GM12864 (cell line): ENCODE measurements around the gene AFAP1.

ENCODE experiments used
- DNase-seq: peaks from one replicate; pipeline ENCODE4 v3.0.0-alpha.2; 2011; ENCODE audit warnings: low read depth
- H3K4me3 ChIP-seq: 2 replicates; pipeline ENCODE4 v1.5.1; 2011; ENCODE audit warnings: mild to moderate bottlenecking, low read depth, low read length, control low read depth
- TF ChIP-seq, protein P1 (sequence below): IDR thresholded peaks from 2 replicates; pipeline ENCODE4 v1.5.1; 2011; ENCODE audit warnings: low read depth, mild to moderate bottlenecking, moderate library complexity, low read length, control low read depth, inconsistent platforms; ENCODE audit errors: missing control alignments

The AFAP1 gene

GRCh38 chr4:7750972-7751371 is 188.7 kb downstream of the AFAP1 start:
- no peak overlapping the region for H3K4me3 ChIP-seq
- no peak for DNase-seq
- TF ChIP-seq, protein P1, sequence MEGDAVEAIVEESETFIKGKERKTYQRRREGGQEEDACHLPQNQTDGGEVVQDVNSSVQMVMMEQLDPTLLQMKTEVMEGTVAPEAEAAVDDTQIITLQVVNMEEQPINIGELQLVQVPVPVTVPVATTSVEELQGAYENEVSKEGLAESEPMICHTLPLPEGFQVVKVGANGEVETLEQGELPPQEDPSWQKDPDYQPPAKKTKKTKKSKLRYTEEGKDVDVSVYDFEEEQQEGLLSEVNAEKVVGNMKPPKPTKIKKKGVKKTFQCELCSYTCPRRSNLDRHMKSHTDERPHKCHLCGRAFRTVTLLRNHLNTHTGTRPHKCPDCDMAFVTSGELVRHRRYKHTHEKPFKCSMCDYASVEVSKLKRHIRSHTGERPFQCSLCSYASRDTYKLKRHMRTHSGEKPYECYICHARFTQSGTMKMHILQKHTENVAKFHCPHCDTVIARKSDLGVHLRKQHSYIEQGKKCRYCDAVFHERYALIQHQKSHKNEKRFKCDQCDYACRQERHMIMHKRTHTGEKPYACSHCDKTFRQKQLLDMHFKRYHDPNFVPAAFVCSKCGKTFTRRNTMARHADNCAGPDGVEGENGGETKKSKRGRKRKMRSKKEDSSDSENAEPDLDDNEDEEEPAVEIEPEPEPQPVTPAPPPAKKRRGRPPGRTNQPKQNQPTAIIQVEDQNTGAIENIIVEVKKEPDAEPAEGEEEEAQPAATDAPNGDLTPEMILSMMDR = no peak

DNA sequence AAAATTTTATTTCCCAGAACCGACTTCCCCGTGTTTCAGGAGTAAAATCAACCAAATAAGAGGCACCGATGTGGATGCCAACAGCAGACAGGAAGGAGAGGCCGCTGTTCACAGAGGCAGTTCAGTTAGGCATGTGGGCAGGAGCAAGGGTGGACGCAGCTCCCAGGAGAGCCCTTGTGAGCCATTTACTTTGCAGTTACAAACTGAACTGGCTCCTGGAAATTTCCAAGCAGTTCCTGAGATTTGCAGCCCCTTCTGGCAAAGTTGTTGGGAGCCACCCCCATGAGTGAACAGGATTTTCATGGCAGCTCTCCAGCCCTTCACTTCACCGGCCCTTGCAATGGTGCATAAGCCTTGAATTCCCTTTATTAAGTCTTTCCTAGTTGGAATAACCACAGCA is 189.1 kb downstream of the AFAP1 start:
- no peak for DNase-seq
- H3K4me3 ChIP-seq = no peak overlapping the region
- TF ChIP-seq, protein P1 = no peak

DNA sequence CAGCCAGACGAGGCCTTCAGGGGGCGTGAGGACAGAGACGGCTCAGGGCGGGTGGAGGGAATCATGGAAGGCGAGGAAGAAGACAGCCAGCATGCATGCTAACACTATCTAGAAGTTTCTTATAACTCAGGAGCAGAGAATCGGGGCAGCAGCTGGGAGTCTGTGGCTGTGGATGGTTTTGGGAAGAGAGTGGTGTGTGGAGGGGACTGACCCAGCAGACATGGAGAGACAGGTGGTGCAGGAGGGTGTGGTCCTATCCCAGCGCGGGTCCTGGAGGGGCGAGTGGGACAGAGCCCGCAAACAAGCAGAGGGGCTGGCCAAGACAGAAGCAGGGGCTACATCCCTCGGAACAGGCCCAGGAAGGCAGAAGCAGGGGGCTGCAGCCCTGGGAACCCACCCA is 192.1 kb downstream of the AFAP1 start:
- no peak for DNase-seq
- TF ChIP-seq, protein P1 = no peak
- no peak overlapping the region for H3K4me3 ChIP-seq

DNA sequence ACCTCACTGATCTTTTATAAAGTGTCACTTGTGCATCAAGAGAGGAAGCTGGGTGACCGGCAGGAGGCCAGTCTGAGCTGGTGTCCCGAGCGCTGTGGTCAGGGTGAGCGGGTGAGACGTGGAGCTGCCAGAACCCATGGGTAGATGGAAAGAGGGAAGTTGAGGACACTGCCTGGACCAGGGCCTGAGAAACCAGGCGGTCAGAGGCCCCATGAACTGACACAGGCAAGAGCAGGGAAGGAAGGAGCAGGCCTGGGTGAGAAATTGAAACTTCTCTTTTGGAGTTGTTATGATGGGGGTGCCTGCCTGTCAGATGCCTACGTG is 192.6 kb downstream of the AFAP1 start:
- H3K4me3 ChIP-seq = no peak overlapping the region
- TF ChIP-seq, protein P1 = no peak
- DNase-seq = no peak

GRCh38 chr4:7746351-7747061 is 193.2 kb downstream of the AFAP1 start:
- TF ChIP-seq, protein P1 = no peak
- H3K4me3 ChIP-seq = no peak overlapping the region
- no peak for DNase-seq

GRCh38 chr4:7745301-7745885 is 194.3 kb downstream of the AFAP1 start:
- H3K4me3 ChIP-seq = no peak overlapping the region
- DNase-seq = no peak
- TF ChIP-seq, protein P1 = no peak
